Uterus (tissue), 4 donors: Measurements from ENCODE around the gene SCFD2. TPM values are rescaled to one million over a fixed set of nuclear protein-coding genes. Genes with fewer than 3 reads are reported as not detected.

Experiments used
- DNase-seq, 2 donors: peaks; one replicate each; pipeline ENCODE4 v3.0.0-alpha.2; 2019 to 2020
- H3K27ac ChIP-seq, 2 donors: fragments of 200-600 bp; sonication (generic); 1 replicate in 1 of 2; 2 replicates in 1 of 2; pipeline ENCODE4 v1.5.1; 2016 to 2018
- H3K27me3 ChIP-seq, 2 donors: fragments of 200-600 bp; sonication (generic); one replicate each; pipeline ENCODE4 v1.5.1; 2018 to 2019; ENCODE audit warnings: control low read depth in 1 of 2
- H3K36me3 ChIP-seq, 2 donors: fragments of 200-600 bp; sonication (generic); one replicate each; pipeline ENCODE4 v1.5.1; 2019; ENCODE audit warnings: control low read depth in 1 of 2
- H3K4me1 ChIP-seq, 2 donors: fragments of 200-600 bp; sonication (generic); one replicate each; pipeline ENCODE4 v1.5.1; 2018 to 2019; ENCODE audit warnings: control low read depth in 1 of 2
- H3K4me3 ChIP-seq, 2 donors: fragments of 200-600 bp; sonication (generic); 1 replicate in 1 of 2; 2 replicates in 1 of 2; pipeline ENCODE4 v1.5.1; 2018 to 2019; ENCODE audit warnings: mild to moderate bottlenecking in 1 of 2
- H3K9me3 ChIP-seq, 2 donors: fragments of 200-600 bp; sonication (generic); one replicate each; pipeline ENCODE4 v1.5.1; 2019; ENCODE audit warnings: control low read depth in 1 of 2
- CTCF ChIP-seq, 4 experiments: fragments of 200-600 bp in 2 of 4; fragments of 450-650 bp in 2 of 4; sonication (generic) in 2 of 4; IDR thresholded peaks; one replicate each; pipeline ENCODE4 v1.5.1; 2016 to 2019; ENCODE audit warnings: antibody characterized with exemption in 4 of 4, mild to moderate bottlenecking in 2 of 4, moderate library complexity in 1 of 4
- POLR2A ChIP-seq, 2 donors: fragments of 450-650 bp; IDR thresholded peaks; one replicate each; pipeline ENCODE4 v1.6.1; 2016; ENCODE audit warnings: antibody characterized with exemption in 2 of 2, mild to moderate bottlenecking in 1 of 2, moderate library complexity in 1 of 2
- intact Hi-C: fragments of 100-400 bp; cut with DNase I; formaldehyde crosslinking; loops from one replicate; pipeline ENCODE4 v1.15.1; 2023; ENCODE audit warnings: low total_unique reads
- total RNA-seq, 4 donors: library from RNA; depleted of rRNA in 3 of 4; stranded (reverse); fragments of >200 nt in 3 of 4; gene quantifications; one replicate each; pipeline versions ENCODE4 v1.1.0 to v1.2.4, GENCODE V29; 2014 to 2023
- donor health status: DM: yes; HTN: yes; CAD: no.

Gene SCFD2
- total RNA-seq, 4 donors from 2014 or later, result 19.6 to 36.2 (median 24.5) TPM

- H3K36me3 ChIP-seq, result no peaks in the 10 kb centered on the region
- no peak for TF ChIP-seq POLR2A (IDR thresholded peaks at IDR 0.05)
- no peak for TF ChIP-seq CTCF (IDR thresholded peaks at IDR 0.05)
- H3K4me1 ChIP-seq, result no peaks in the 10 kb centered on the region
- intact Hi-C loops, result no loop called here
- H3K27me3 ChIP-seq, result no peaks in the 10 kb centered on the region
- H3K4me3 ChIP-seq, result no peak overlapping the region
- no peaks in the 10 kb centered on the region for H3K9me3 ChIP-seq
- no peak for DNase-seq
- H3K27ac ChIP-seq, result no peak overlapping the region
Measured at GRCh38 chr4:52951016-52951415, 414.8 kb downstream of the SCFD2 start.

GRCh38 chr4:52950226-52950625 is 415.6 kb downstream of the SCFD2 start:
- intact Hi-C loops, result no loop called here
- Histone ChIP-seq H3K4me1 (no peaks in the 10 kb centered on the region), H3K27ac (no peak overlapping the region), H3K27me3 (no peaks in the 10 kb centered on the region), H3K9me3 (no peaks in the 10 kb centered on the region), H3K36me3 (no peaks in the 10 kb centered on the region), H3K4me3 (no peak overlapping the region)
- DNase-seq, result no peak
- no peak for TF ChIP-seq POLR2A (IDR thresholded peaks at IDR 0.05)
- no peak for TF ChIP-seq CTCF (IDR thresholded peaks at IDR 0.05)

- Histone ChIP-seq H3K27me3 (no peaks in the 10 kb centered on the region), H3K36me3 (no peaks in the 10 kb centered on the region), H3K9me3 (no peaks in the 10 kb centered on the region), H3K4me1 (no peaks in the 10 kb centered on the region), H3K27ac (no peak overlapping the region), H3K4me3 (no peak overlapping the region)
- DNase-seq, result no peak
- intact Hi-C loops, result no loop called here
- TF ChIP-seq POLR2A (IDR thresholded peaks at IDR 0.05), result no peak
- no peak for TF ChIP-seq CTCF (IDR thresholded peaks at IDR 0.05)
Measured at GRCh38 chr4:52949336-52949735, 416.5 kb downstream of the SCFD2 start.

GRCh38 chr4:52948057-52948423 is 417.8 kb downstream of the SCFD2 start:
- H3K36me3 ChIP-seq, result no peaks in the 10 kb centered on the region
- TF ChIP-seq POLR2A (IDR thresholded peaks at IDR 0.05) (no peak), CTCF (IDR thresholded peaks at IDR 0.05) (no peak)
- H3K9me3 ChIP-seq, result no peaks in the 10 kb centered on the region
- DNase-seq, result no peak
- no peak overlapping the region for H3K27ac ChIP-seq
- no peak overlapping the region for H3K4me3 ChIP-seq
- intact Hi-C loops, result no loop called here
- no peaks in the 10 kb centered on the region for H3K4me1 ChIP-seq
- H3K27me3 ChIP-seq, result no peaks in the 10 kb centered on the region

- H3K4me1 ChIP-seq, result no peaks in the 10 kb centered on the region
Measured at GRCh38 chr4:52947401-52948056, 418.3 kb downstream of the SCFD2 start.

More at GRCh38 chr4:52947401-52948056, 418.3 kb downstream of the SCFD2 start:
- TF ChIP-seq POLR2A (IDR thresholded peaks at IDR 0.05) (no peak), CTCF (IDR thresholded peaks at IDR 0.05) (no peak)
- DNase-seq, result no peak
- Histone ChIP-seq H3K4me3 (no peak overlapping the region), H3K27ac (no peak overlapping the region), H3K27me3 (no peaks in the 10 kb centered on the region), H3K36me3 (no peaks in the 10 kb centered on the region), H3K9me3 (no peaks in the 10 kb centered on the region)
- intact Hi-C loops, result no loop called here
